Endothelial cell of umbilical vein (primary cell): ENCODE data around the gene ABCC2. TPM values are rescaled to one million over a fixed set of nuclear protein-coding genes. Genes with fewer than 3 reads are reported as not detected.

Experiments
- BruUV-seq: library from RNA; stranded (reverse); fragments of 400-500 nt; replicated peaks from 2 replicates; lab custom pipeline; 2021; lab: Mats Ljungman, UMichigan
- CTCF ChIA-PET: fragments of 300-600, 350-600 bp; sonication (Branson Sonifier 250); formaldehyde crosslinking; loops from one replicate; lab custom pipeline; 2021; ENCODE audit warnings: antibody characterized with exemption, inconsistent platforms; lab: Charles Lee
- POLR2A ChIA-PET: fragments of 300-600, 350-600 bp; sonication (Branson Sonifier 250); formaldehyde crosslinking; loops from one replicate; lab custom pipeline; 2021; ENCODE audit warnings: antibody characterized with exemption, inconsistent platforms; lab: Charles Lee
- DNase-seq: peaks from one replicate; pipeline ENCODE4 v3.0.0-alpha.2; 2011; ENCODE audit warnings: low read depth, low spot score
- FAIRE-seq: peaks from 2 replicates; lab custom pipeline; 2011; peaks lifted over from hg19 to GRCh38; lab: Jason Lieb, UNC
- H2AFZ ChIP-seq: 2 replicates; pipeline ENCODE4 v1.6.0; 2012; ENCODE audit warnings: low read depth, low read length, control low read depth, inconsistent platforms
- H3K27ac ChIP-seq: 2 replicates; pipeline ENCODE4 v1.5.1; 2011; ENCODE audit warnings: low read depth, mild to moderate bottlenecking, control low read depth, low read length, moderate library complexity; ENCODE audit not compliant: insufficient read depth
- H3K27me3 ChIP-seq, 2 experiments: 2 replicates each; pipeline versions ENCODE4 v1.6.0 to v1.6.1; 2011; ENCODE audit warnings: low read length in 2 of 2, mixed read lengths in 1 of 2; ENCODE audit not compliant: control insufficient read depth in 2 of 2, insufficient read depth in 2 of 2
- H3K36me3 ChIP-seq, 2 experiments: 2 replicates in 1 of 2; 3 replicates in 1 of 2; pipeline ENCODE4 v1.5.1; 2011; ENCODE audit warnings: low read length in 2 of 2, mild to moderate bottlenecking in 1 of 2, moderate library complexity in 1 of 2; ENCODE audit not compliant: control insufficient read depth in 2 of 2, insufficient read depth in 2 of 2; ENCODE audit errors: extremely low read depth in 1 of 2
- H3K4me1 ChIP-seq: 3 replicates; pipeline ENCODE4 v1.5.1; 2011; ENCODE audit warnings: mild to moderate bottlenecking, low read length; ENCODE audit not compliant: control insufficient read depth, insufficient read depth; ENCODE audit errors: extremely low read depth
- H3K4me2 ChIP-seq: 2 replicates; pipeline ENCODE4 v1.6.1; 2011; ENCODE audit warnings: low read length, control low read depth, mixed read lengths; ENCODE audit not compliant: insufficient read depth
- H3K4me3 ChIP-seq, 3 experiments: fragments of 200-600 bp in 1 of 3; sonication (generic), shearing (Covaris generic) in 1 of 3; replicated peaks in 1 of 3; 2 replicates each; pipeline ENCODE4 v1.5.1; 2011 to 2016; ENCODE audit warnings: control low read depth in 3 of 3, low read length in 3 of 3, mild to moderate bottlenecking in 2 of 3, inconsistent platforms in 1 of 3, low read depth in 1 of 3, moderate library complexity in 1 of 3; ENCODE audit not compliant: insufficient read depth in 1 of 3
- H3K79me2 ChIP-seq: 2 replicates; pipeline ENCODE4 v1.6.0; 2012; ENCODE audit warnings: low read length, inconsistent platforms; ENCODE audit not compliant: control insufficient read depth, insufficient read depth
- H3K9ac ChIP-seq: replicated peaks from 2 replicates; pipeline ENCODE3; 2011; ENCODE audit warnings: low read length, control low read depth; ENCODE audit not compliant: insufficient read depth; ENCODE audit errors: extremely low read depth
- H3K9me1 ChIP-seq: replicated peaks from 3 replicates; pipeline ENCODE4 v1.6.0; 2011; ENCODE audit warnings: mild to moderate bottlenecking, low read length; ENCODE audit not compliant: control insufficient read depth, insufficient read depth; ENCODE audit errors: extremely low read depth
- H3K9me3 ChIP-seq: replicated peaks from 2 replicates; pipeline ENCODE4 v1.5.1; 2012; ENCODE audit warnings: low read length, inconsistent platforms; ENCODE audit not compliant: control insufficient read depth, insufficient read depth
- H4K20me1 ChIP-seq: replicated peaks from 2 replicates; pipeline ENCODE3; 2011; ENCODE audit warnings: mild to moderate bottlenecking, low read length; ENCODE audit not compliant: control insufficient read depth, insufficient read depth; ENCODE audit errors: extremely low read depth
- EZH2 ChIP-seq: IDR thresholded peaks from 2 replicates; pipeline ENCODE4 v1.6.1; 2012; ENCODE audit warnings: borderline replicate concordance, low read depth, mild to moderate bottlenecking, moderate library complexity, low read length, inconsistent platforms; ENCODE audit not compliant: severe bottlenecking
- FOS ChIP-seq: IDR thresholded peaks from 2 replicates; pipeline ENCODE4 v1.6.1; 2011; ENCODE audit warnings: mild to moderate bottlenecking, low read length, moderate library complexity, borderline replicate concordance; ENCODE audit not compliant: insufficient read depth
- GATA2 ChIP-seq: IDR thresholded peaks from 2 replicates; pipeline ENCODE4 v1.7.0; 2011; ENCODE audit warnings: low read depth, mild to moderate bottlenecking, moderate library complexity, mixed read lengths, low read length; ENCODE audit not compliant: insufficient read length, insufficient read depth
- JUN ChIP-seq: IDR thresholded peaks from 2 replicates; pipeline ENCODE4 v1.6.1; 2011; ENCODE audit warnings: borderline replicate concordance, low read depth; ENCODE audit not compliant: insufficient read length, insufficient read depth
- MYC ChIP-seq: IDR thresholded peaks from one replicate; pipeline ENCODE4 v1.6.1; 2011; ENCODE audit warnings: mild to moderate bottlenecking, low read depth, low read length
- POLR2A ChIP-seq: IDR thresholded peaks from 2 replicates; pipeline ENCODE4 v1.6.1; 2012; ENCODE audit warnings: low read depth, mild to moderate bottlenecking, control low read depth, low read length
- POLR2AphosphoS5 ChIP-seq: IDR thresholded peaks from 2 replicates; pipeline ENCODE4 v1.6.1; 2012; ENCODE audit warnings: low read depth, mild to moderate bottlenecking, control low read depth, low read length, moderate library complexity; ENCODE audit not compliant: insufficient read depth
- dilution Hi-C: fragments of 300-500 bp; cut with MboI; formaldehyde crosslinking; loops from one replicate; pipeline ENCODE4 v1.15.0; 2019; ENCODE audit warnings: low sequenced_read_pairs; ENCODE audit not compliant: extremely low pct_ligation_motif_present
- intact Hi-C: fragments of 100-400 bp; cut with micrococcal nuclease; formaldehyde crosslinking; loops from one replicate; pipeline ENCODE4 v1.10.0; 2022
- polyA plus RNA-seq, 4 experiments: library from polyadenylated mRNA; depleted of rRNA in 3 of 4; stranded (reverse) in 3 of 4; unstranded in 1 of 4; fragments of >200 nt; gene quantifications; 2 replicates each; pipeline versions ENCODE4 v1.2.1 to v1.2.3, GENCODE V29; 2011 to 2012; ENCODE audit warnings: missing spikeins in 1 of 4
- total RNA-seq: library from RNA; stranded (reverse); gene quantifications from 2 replicates; pipeline ENCODE4 v1.2.3, GENCODE V29; 2021
- TF ChIP-seq, protein P1 (sequence below), 2 donors: IDR thresholded peaks; 1 replicate in 1 of 2; 2 replicates in 1 of 2; pipeline ENCODE4 v1.5.1; 2011; ENCODE audit warnings: low read length in 2 of 2, mild to moderate bottlenecking in 2 of 2, moderate library complexity in 2 of 2, control low read depth in 1 of 2, inconsistent platforms in 1 of 2, low read depth in 1 of 2; ENCODE audit not compliant: insufficient read depth in 1 of 2; ENCODE audit errors: extremely low read depth in 1 of 2
- TF ChIP-seq, protein P2 (sequence below): IDR thresholded peaks from 2 replicates; pipeline ENCODE4 v1.6.1; 2011; ENCODE audit not compliant: insufficient read depth, insufficient read length

ABCC2 gene
- total and polyA plus RNA-seq, 2 donors (not counting 3 experiments of a cell fraction or from before 2014, with no cell fraction given), result 1.5 to 3.3 TPM

DNA sequence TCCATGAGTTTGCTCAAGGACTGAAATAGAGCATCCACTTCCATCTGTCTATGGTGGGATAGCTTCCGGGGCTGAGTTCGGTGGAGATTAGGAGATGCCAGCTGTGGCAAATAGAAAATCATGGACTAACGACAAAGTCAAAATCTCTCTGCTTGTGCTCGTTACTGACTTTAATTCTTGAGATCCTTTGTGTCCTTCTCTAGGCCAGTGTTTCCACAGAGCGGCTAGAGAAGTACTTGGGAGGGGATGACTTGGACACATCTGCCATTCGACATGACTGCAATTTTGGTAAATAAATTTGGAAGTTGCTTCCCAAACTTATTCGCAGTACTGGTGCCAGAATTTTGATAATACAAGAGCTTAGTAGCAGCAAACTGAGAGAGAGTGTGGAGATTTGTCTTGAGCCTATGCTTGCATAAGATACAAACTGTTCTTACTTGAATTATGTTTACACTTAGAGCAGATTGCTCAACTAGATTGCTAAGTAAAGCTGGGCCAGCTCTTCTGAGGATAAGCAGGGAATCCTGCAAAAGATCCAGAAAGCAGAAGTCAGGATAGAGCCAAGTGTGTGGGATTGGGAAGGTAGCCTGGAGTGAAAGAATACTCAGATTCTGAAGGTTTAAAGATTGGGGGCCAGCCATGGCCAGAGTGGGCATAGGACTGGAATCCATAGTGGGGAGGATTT lies 27.6 kb downstream of the ABCC2 start:
- Histone ChIP-seq H3K4me1 (no peaks in the 10 kb centered on the region), H2AFZ (no peak overlapping the region), H4K20me1 (no peaks in the 10 kb centered on the region), H3K4me3 (no peak overlapping the region), H3K27me3 (no peaks in the 10 kb centered on the region), H3K27ac (no peak overlapping the region), H3K79me2 (no peaks in the 10 kb centered on the region), H3K9me3 (no peaks in the 10 kb centered on the region), H3K4me2 (no peak overlapping the region), H3K36me3 (no peaks in the 10 kb centered on the region), H3K9ac (no peak overlapping the region), H3K9me1 (no peaks in the 10 kb centered on the region)
- DNase-seq, result no peak
- dilution Hi-C loops (loop anchor here (10.0 kb wide), 1 partner anchor 55 kb away; no protein-coding TSS in a partner anchor), intact Hi-C loops (no loop called here)
- ChIA-PET CTCF (interaction anchor here (1.0 kb wide), 1 partner anchor 9 kb away, joined by 3 read pairs; no protein-coding TSS in a partner anchor), POLR2A (interaction anchor here (0.5 kb wide), 2 partner anchors 30 to 41 kb away, joined by 3 to 5 read pairs; no protein-coding TSS in a partner anchor)
- TF ChIP-seq POLR2A (no peak), EZH2 (no peak), GATA2 (no peak), JUN (no peak), FOS (no peak), MYC (no peak), POLR2AphosphoS5 (no peak)
- TF ChIP-seq, protein P1, sequence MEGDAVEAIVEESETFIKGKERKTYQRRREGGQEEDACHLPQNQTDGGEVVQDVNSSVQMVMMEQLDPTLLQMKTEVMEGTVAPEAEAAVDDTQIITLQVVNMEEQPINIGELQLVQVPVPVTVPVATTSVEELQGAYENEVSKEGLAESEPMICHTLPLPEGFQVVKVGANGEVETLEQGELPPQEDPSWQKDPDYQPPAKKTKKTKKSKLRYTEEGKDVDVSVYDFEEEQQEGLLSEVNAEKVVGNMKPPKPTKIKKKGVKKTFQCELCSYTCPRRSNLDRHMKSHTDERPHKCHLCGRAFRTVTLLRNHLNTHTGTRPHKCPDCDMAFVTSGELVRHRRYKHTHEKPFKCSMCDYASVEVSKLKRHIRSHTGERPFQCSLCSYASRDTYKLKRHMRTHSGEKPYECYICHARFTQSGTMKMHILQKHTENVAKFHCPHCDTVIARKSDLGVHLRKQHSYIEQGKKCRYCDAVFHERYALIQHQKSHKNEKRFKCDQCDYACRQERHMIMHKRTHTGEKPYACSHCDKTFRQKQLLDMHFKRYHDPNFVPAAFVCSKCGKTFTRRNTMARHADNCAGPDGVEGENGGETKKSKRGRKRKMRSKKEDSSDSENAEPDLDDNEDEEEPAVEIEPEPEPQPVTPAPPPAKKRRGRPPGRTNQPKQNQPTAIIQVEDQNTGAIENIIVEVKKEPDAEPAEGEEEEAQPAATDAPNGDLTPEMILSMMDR (IDR thresholded peaks at IDR 0.05; ENCODE audit: extremely low read depth in 1 of 2, insufficient read depth in 1 of 2, low read depth in 1 of 2, low read length in 2 of 2), result no peak
- TF ChIP-seq, protein P2, sequence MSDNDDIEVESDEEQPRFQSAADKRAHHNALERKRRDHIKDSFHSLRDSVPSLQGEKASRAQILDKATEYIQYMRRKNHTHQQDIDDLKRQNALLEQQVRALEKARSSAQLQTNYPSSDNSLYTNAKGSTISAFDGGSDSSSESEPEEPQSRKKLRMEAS, result no peak
- FAIRE-seq, result no peak
- BruUV-seq, result no TSS peak
